ENCODE measurements around the gene RFX8.

The RFX8 gene

DNA sequence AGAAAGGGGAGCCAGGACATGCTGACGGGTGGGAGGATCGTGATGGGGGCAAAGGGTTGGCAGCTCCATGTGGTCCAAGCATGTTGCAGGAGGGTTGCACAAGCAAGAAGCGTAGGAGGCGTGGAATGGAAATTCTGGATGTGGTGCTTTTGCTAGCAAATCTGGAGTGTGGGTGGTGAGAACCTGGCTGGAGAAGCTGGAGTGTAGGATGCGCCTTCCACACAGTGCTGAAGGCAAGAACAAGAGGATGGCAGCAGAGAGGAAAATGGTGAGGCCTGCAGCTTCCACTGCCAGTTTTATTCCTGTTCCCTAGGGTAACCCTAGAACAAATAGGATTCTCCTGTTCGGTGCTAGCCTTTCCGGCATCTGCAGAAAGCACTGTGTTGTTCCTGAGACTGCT, 110.0 kb downstream of the RFX8 start:
- H3K27ac ChIP-seq = no peak overlapping the region

DNA sequence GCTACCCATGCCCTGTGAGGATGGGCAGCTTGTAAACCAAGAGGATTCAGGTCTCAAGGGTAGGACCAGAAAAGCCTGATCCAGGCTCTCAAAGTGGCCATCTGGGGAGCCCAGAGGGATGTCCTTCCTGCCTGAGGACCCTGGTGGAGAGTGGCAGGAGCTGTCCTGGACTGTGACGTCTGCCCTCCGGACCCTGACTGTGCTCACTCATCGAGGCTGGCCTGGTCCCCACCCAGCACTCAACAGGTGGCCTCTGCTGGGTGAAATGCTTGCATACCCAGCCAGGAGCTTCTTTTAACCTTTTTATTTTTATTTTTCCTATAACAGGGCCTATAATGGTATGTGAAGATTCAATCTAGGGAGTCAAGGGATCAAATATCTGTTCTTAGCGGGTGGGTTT, 112.1 kb downstream of the RFX8 start:
- no peak overlapping the region for H3K27ac ChIP-seq
- no peak for TF ChIP-seq CTCF (IDR thresholded peaks at IDR 0.05)
- no peak for TF ChIP-seq ZFX (IDR thresholded peaks at IDR 0.05; ENCODE audit: borderline replicate concordance)

More for the DNA sequence above, 110.0 kb downstream of the RFX8 start:
- TF ChIP-seq CTCF (IDR thresholded peaks at IDR 0.05) = no peak
- no peak for TF ChIP-seq ZFX (IDR thresholded peaks at IDR 0.05; ENCODE audit: borderline replicate concordance)

GRCh38 chr2:101362316-101362715, 112.6 kb downstream of the RFX8 start:
- no peak for TF ChIP-seq ZFX (IDR thresholded peaks at IDR 0.05; ENCODE audit: borderline replicate concordance)
- no peak for TF ChIP-seq CTCF (IDR thresholded peaks at IDR 0.05)
- no peak overlapping the region for H3K27ac ChIP-seq

DNA sequence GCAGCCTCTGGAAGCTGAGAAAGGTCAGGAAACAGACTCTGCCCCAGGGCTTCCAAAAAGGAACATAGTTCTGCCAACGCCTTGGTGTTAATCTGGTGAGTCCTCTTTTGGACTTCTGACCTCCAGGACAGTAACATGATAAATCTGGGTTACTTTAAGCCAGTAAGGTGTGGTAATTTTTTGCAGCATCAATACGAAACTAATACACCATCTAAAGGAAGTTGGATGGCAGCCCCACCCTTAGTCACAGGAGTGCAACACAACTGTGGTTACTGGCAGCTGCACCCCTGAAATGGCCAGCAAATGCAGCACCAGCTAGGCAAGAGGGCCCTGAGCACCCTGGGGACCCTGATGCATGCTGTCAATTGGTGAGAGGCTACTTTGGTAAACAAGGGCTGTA, 113.4 kb downstream of the RFX8 start:
- TF ChIP-seq ZFX (IDR thresholded peaks at IDR 0.05; ENCODE audit: borderline replicate concordance) (no peak), CTCF (IDR thresholded peaks at IDR 0.05) (no peak)
- no peak overlapping the region for H3K27ac ChIP-seq

DNA sequence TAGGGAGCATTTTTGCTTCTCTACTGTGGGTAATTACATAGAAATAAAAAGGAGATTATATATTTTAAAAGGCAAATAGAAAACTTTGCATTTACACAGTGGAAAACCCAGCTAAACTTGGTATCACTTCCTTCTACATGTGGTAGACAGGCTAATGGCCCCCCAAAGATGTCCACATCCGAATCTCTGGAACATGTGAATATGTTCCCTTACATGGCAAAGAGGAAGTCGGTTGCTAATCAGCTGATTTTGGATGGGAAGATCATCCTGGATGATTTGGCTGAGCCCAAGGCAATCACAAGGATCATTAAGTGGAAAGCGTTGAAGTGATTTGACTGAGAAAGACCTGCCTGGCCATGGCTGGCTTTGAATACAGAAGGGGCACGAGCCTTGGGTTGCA, 113.8 kb downstream of the RFX8 start:
- no peak overlapping the region for H3K27ac ChIP-seq

DNA sequence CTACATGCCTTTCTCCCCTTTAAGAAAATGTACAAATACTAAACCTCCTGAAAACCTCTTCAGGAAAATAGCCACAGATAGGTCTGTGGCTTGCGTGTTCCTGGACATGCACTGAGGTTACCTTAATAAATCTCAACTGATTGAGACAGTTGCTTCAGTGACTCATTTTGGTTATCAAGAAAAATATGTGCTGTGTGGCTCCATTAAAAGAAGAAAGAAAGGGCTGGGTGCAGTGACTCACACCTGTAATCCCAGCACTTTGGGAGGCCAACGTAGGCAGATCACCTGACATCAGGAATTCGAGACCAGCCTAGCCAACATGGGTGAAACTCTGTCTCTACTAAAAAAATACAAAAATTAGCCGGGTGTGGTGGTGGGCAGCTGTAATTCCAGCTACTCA, 114.7 kb downstream of the RFX8 start:
- H3K27ac ChIP-seq = no peak overlapping the region
- TF ChIP-seq ZFX (IDR thresholded peaks at IDR 0.05; ENCODE audit: borderline replicate concordance) = no peak
- no peak for TF ChIP-seq CTCF (IDR thresholded peaks at IDR 0.05)

More for the DNA sequence above, 113.8 kb downstream of the RFX8 start:
- no peak for TF ChIP-seq ZFX (IDR thresholded peaks at IDR 0.05; ENCODE audit: borderline replicate concordance)
- no peak for TF ChIP-seq CTCF (IDR thresholded peaks at IDR 0.05)

DNA sequence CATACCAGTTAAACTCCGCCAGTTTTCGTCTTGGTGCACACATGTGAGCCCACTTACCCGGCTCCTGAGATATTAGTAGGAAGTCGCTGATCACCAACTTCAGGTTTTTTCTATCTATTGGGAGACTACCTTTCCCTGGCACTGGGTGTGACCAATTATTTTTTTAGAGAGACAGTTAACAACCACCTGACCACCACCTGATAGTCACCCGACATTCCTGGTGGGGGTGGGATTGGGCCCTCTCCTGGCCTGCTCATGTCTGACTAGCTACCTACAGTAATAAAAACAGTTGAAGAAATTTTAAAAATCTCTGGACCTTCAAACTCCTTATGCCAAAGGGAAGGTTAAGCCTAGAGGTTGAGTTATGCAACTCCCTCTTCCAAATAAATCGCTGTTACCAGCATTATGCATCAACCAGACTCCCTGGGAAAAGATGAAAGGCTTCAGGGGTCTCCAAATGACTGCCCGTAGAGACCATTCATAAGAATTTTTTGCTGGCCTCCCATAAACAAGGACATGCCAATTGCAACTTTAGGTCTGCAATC, 115.4 kb downstream of the RFX8 start:
- H3K27ac ChIP-seq = no peak overlapping the region

More for the DNA sequence above, 115.4 kb downstream of the RFX8 start:
- TF ChIP-seq CTCF (IDR thresholded peaks at IDR 0.05) = no peak
- no peak for TF ChIP-seq ZFX (IDR thresholded peaks at IDR 0.05; ENCODE audit: borderline replicate concordance)
